ENCODE results near the gene STAMBPL1. TPM values are rescaled to one million over a fixed set of nuclear protein-coding genes. Genes with fewer than 3 reads are reported as not detected.

Gene STAMBPL1
- total RNA-seq, 2 experiments from 2014 or later: 27.8 to 28.4 TPM

- Mint-ChIP-seq H3K27me3 (no peaks in the 10 kb centered on the region), H3K27ac (peak overlapping the region; percentile 10), H3K9me3 (no peaks in the 10 kb centered on the region), H3K4me1 (peaks cover 17% of the 10 kb centered on the region), H3K36me3 (peaks cover 7% of the 10 kb centered on the region), H3K4me3 (no peak overlapping the region)
- DNase-seq: peak; percentile 61
Measured at GRCh38 chr10:88934900-88935672, 55.0 kb downstream of the STAMBPL1 start.

DNA sequence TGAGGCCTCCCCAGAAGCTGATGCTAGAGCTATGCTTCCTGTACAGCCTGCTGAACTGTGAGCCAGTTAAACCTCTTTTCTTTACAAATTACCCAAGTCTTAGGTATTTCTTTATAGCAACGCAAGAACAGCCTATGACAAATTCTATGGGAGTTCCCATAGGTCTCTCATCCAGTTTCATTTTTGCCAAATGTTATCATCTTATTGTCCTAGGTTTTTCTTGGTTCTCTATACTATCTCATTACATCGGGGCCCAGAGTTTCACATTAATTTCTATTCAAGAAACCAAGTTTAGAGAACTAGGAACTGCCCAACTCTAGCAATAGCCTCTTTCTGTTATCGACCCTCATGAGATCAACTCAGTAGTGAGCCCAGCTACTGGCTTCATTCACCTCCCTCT lies 56.6 kb downstream of the STAMBPL1 start:
- peaks cover 15% of the 10 kb centered on the region for H3K4me1 Mint-ChIP-seq
- no peak for DNase-seq
- H3K4me3 Mint-ChIP-seq: no peak overlapping the region
- no peaks in the 10 kb centered on the region for H3K27me3 Mint-ChIP-seq
- no peak overlapping the region for H3K27ac Mint-ChIP-seq
- H3K36me3 Mint-ChIP-seq: peaks cover 7% of the 10 kb centered on the region
- no peaks in the 10 kb centered on the region for H3K9me3 Mint-ChIP-seq

DNA sequence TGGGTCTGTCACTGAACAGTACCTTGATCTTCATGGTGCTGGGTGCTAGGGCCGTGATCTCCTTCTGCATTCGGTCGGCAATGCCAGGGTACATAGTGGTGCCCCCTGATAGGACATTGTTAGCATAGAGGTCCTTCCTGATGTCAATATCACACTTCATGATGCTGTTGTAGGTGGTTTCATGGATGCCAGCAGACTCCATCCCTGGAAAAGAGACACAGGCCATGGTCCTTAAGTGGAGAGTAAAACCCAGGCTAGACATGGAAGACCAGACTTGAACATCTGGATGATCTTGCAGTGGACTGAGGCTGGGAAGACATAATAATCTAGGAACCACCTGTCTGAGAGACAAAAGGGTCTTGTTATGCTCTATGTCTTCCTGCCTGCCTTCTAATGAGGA lies 58.0 kb downstream of the STAMBPL1 start:
- Mint-ChIP-seq H3K36me3 (peaks cover 7% of the 10 kb centered on the region), H3K4me3 (no peak overlapping the region), H3K27me3 (no peaks in the 10 kb centered on the region), H3K9me3 (no peaks in the 10 kb centered on the region), H3K4me1 (peaks cover 10% of the 10 kb centered on the region), H3K27ac (no peak overlapping the region)
- DNase-seq: no peak

DNA sequence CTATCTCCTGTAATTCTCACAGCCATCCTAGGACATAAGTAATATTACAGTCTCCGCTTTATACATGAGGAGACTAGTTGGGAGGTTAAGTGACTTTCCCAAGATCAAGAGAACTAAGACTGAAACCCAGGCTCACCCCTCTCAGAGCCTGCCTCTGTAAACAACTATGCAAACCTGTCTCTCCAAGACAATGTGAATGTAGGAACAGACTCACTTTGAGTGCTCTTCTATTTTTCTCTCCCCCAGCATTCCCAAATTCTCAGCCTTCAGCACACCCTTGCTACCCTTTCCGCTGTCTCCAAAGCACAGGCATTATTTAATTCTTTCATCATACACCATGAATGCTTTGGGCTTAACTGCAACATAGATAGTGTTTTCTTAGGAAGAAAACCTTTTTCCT lies 58.9 kb downstream of the STAMBPL1 start:
- peaks cover 7% of the 10 kb centered on the region for H3K36me3 Mint-ChIP-seq
- H3K27ac Mint-ChIP-seq: no peak overlapping the region
- H3K9me3 Mint-ChIP-seq: no peaks in the 10 kb centered on the region
- peaks cover 10% of the 10 kb centered on the region for H3K4me1 Mint-ChIP-seq
- no peaks in the 10 kb centered on the region for H3K27me3 Mint-ChIP-seq
- no peak for DNase-seq
- no peak overlapping the region for H3K4me3 Mint-ChIP-seq

DNA sequence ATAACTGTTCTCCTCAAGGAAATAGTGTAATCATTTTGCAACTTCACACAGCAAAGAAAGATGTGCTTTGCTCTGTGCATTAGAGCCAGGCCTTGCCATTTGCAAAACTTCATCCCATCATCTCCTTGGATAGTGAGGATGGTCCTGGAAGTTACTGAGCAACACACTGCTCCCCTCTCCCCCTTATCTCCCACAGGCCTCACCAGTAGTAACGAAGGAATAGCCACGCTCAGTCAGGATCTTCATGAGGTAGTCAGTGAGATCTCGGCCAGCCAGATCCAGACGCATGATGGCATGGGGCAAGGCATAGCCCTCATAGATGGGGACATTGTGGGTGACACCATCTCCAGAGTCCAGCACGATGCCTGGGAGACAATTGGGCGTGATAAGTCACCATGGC lies 61.0 kb downstream of the STAMBPL1 start:
- Mint-ChIP-seq H3K27me3 (no peaks in the 10 kb centered on the region), H3K27ac (no peak overlapping the region), H3K4me1 (peaks cover 11% of the 10 kb centered on the region), H3K36me3 (peaks cover 3% of the 10 kb centered on the region), H3K4me3 (no peak overlapping the region), H3K9me3 (no peaks in the 10 kb centered on the region)
- no peak for DNase-seq

GRCh38 chr10:88943778-88944177 lies 63.7 kb downstream of the STAMBPL1 start:
- no peaks in the 10 kb centered on the region for H3K9me3 Mint-ChIP-seq
- H3K4me1 Mint-ChIP-seq: peaks cover 18% of the 10 kb centered on the region
- H3K36me3 Mint-ChIP-seq: no peaks in the 10 kb centered on the region
- no peaks in the 10 kb centered on the region for H3K27me3 Mint-ChIP-seq
- no peak overlapping the region for H3K4me3 Mint-ChIP-seq
- no peak for DNase-seq
- no peak overlapping the region for H3K27ac Mint-ChIP-seq

DNA sequence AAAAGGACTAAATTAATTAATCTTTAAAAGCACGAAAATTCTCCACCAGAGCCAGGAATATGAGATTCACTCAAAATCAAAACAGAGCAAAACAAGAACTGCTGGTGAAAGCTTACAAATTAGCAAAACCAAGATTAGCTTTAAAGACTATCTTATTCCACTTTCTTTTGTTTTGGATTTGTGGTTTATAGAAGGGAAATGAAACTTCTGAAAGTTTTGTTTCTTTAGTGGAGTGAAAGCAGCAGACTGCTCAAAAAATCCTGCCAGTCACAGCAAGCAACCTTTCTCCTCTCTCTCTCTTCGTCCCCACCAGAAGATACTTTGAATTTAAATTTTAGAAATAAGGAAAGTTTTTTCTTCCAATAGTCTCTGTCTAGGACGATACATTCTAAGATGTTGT lies 64.8 kb downstream of the STAMBPL1 start:
- Mint-ChIP-seq H3K4me3 (no peak overlapping the region), H3K27me3 (no peaks in the 10 kb centered on the region), H3K27ac (no peak overlapping the region), H3K9me3 (no peaks in the 10 kb centered on the region), H3K36me3 (no peaks in the 10 kb centered on the region), H3K4me1 (peaks cover 18% of the 10 kb centered on the region)
- DNase-seq: no peak

- Mint-ChIP-seq H3K27ac (no peak overlapping the region), H3K27me3 (no peaks in the 10 kb centered on the region), H3K36me3 (peaks cover 4% of the 10 kb centered on the region), H3K9me3 (no peaks in the 10 kb centered on the region), H3K4me1 (peaks cover 18% of the 10 kb centered on the region), H3K4me3 (no peak overlapping the region)
- no peak for DNase-seq
Measured at GRCh38 chr10:88946200-88946599, 66.2 kb downstream of the STAMBPL1 start.

DNA sequence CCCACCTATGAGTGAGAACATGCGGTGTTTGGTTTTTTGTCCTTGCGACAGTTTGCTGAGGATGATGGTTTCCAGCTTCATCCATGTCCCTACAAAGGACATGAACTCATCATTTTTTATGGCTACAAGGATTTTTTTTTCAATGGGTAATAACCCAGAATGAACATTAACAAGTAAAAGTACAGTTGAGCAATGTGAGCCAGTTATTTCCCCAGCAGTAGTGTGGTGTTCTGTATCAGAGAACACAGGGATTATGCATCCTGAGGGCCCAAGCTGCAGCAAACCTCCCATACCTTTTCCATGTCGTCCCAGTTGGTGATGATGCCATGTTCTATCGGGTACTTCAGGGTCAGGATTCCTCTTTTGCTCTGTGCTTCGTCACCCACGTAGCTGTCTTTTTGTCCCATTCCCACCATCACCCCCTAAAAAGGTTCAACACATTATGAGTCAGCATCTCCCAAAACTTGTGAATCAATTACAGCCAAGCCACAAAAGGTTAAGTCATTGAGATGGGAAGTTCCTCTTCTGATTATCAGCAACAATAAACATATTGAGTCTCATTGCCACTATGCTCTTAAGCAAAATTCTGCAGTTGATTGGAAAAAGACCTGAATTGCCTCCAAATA lies 67.0 kb downstream of the STAMBPL1 start:
- H3K27me3 Mint-ChIP-seq: no peaks in the 10 kb centered on the region
- peaks cover 18% of the 10 kb centered on the region for H3K4me1 Mint-ChIP-seq
- H3K27ac Mint-ChIP-seq: no peak overlapping the region
- no peaks in the 10 kb centered on the region for H3K9me3 Mint-ChIP-seq
- H3K4me3 Mint-ChIP-seq: no peak overlapping the region
- H3K36me3 Mint-ChIP-seq: peaks cover 5% of the 10 kb centered on the region
- no peak for DNase-seq

DNA sequence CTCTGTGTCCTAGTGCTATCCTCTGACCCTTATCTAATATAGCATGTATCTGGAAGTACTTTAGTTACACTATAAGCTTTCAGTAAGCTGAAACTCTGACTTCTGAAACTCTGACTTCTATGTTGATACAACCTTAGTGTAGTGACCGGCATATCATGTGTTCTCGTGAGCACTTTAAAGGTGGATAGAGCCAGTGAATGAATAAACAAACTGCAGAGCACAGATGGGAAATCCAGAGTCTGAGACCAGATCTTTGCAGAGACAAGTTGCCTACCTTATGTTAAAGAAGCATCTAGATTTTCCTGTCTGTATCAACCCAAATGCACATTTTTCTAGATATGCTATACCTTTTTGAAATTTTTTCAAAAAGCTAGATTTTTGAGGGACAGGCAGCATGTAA lies 69.0 kb downstream of the STAMBPL1 start:
- Mint-ChIP-seq H3K27ac (no peak overlapping the region), H3K4me3 (no peak overlapping the region), H3K36me3 (peaks cover 5% of the 10 kb centered on the region), H3K9me3 (no peaks in the 10 kb centered on the region), H3K4me1 (peaks cover 18% of the 10 kb centered on the region), H3K27me3 (no peaks in the 10 kb centered on the region)
- DNase-seq: no peak

- Mint-ChIP-seq H3K27ac (no peak overlapping the region), H3K4me1 (peaks cover 9% of the 10 kb centered on the region), H3K4me3 (no peak overlapping the region), H3K9me3 (no peaks in the 10 kb centered on the region), H3K36me3 (peaks cover 5% of the 10 kb centered on the region), H3K27me3 (no peaks in the 10 kb centered on the region)
- no peak for DNase-seq
Measured at GRCh38 chr10:88949912-88950837, 70.1 kb downstream of the STAMBPL1 start.

DNA sequence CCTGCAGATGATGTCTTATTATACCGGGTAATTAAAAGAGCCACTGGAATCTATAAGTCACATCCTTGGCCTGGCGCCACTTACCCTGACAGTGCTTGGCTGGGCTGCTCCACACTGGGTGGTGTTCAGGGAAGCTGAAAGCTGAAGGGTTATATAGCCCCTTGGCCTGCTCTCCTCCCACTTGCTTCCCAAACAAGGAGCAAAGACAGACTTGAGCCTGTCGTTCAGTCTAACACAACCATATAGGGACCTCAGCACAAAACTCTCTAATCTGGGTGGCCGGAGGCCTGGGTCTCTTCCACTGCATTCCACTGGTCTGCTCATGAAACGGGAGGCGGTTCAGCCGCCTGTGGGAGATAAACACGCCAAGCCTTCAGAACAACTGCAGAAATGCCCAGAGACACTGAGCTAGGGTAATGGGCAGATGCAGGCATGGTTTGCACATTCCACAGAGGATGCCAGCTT lies 72.6 kb downstream of the STAMBPL1 start, which contains the start of gene ACTA2:
Gene ACTA2, minus strand, starts transcription at position 127 of the 465 bp plus-strand sequence. CDS start 3,843 bp downstream, outside the sequence.
- no peaks in the 10 kb centered on the region for H3K9me3 Mint-ChIP-seq
- H3K4me3 Mint-ChIP-seq: no peak within 1 kb of the TSS
- H3K27ac Mint-ChIP-seq: no peak within 1 kb of the TSS
- no peak for DNase-seq
- H3K4me1 Mint-ChIP-seq: no peaks in the 10 kb centered on the region
- H3K27me3 Mint-ChIP-seq: no peaks in the 10 kb centered on the region
- H3K36me3 Mint-ChIP-seq: peaks cover 5% of the 10 kb centered on the region

DNA sequence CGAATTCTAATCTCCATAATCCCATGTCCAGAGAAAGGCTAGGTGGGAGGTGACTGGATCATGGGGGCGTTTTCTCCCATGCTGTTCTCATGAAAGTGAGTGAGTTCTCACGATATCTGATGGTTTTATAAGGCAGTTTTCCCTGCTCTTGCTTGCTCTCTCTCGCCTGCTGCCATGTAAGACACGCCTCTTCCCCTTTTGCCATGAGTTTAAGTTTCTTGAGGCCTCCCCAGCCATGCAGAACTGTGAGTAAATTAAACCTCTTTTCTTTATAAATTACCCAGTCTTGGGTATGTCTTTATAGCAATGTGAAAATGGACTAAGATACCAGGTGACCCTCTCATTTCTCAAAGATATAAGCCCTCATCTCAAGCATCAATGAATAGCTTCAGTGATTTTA lies 73.6 kb downstream of the STAMBPL1 start:
- DNase-seq: no peak
- Mint-ChIP-seq H3K36me3 (peaks cover 5% of the 10 kb centered on the region), H3K4me3 (no peak overlapping the region), H3K4me1 (no peaks in the 10 kb centered on the region), H3K27me3 (no peaks in the 10 kb centered on the region), H3K27ac (no peak overlapping the region), H3K9me3 (no peaks in the 10 kb centered on the region)

- no peak for DNase-seq
- Mint-ChIP-seq H3K27ac (no peak overlapping the region), H3K4me1 (no peaks in the 10 kb centered on the region), H3K36me3 (peaks cover 5% of the 10 kb centered on the region), H3K9me3 (no peaks in the 10 kb centered on the region), H3K4me3 (no peak overlapping the region), H3K27me3 (no peaks in the 10 kb centered on the region)
Measured at GRCh38 chr10:88954458-88955083, 74.5 kb downstream of the STAMBPL1 start.

All from activated naive CD8-positive, alpha-beta T cell treated with anti-CD3 and anti-CD28 coated beads for 36 hours (primary cell).